Prostate gland (tissue), 2 donors: ENCODE data around the gene DDX19B. TPM values are rescaled to one million over a fixed set of nuclear protein-coding genes. Genes with fewer than 3 reads are reported as not detected.
A peak's percentile ranks its signal among the peaks of the same experiment; 100 is the strongest.

Experiments used
- DNase-seq: peaks from one replicate; pipeline ENCODE4 v3.0.0-alpha.2; 2019; ENCODE audit warnings: low spot score
- H3K27ac ChIP-seq, 2 donors: fragments of 200-600 bp; sonication (generic); 2 replicates each; pipeline ENCODE4 v1.5.1; 2017 to 2019
- H3K27me3 ChIP-seq: fragments of 200-600 bp; sonication (generic); replicated peaks from 2 replicates; pipeline ENCODE4 v1.5.1; 2019; ENCODE audit not compliant: insufficient read depth
- H3K36me3 ChIP-seq, 2 donors: fragments of 200-600 bp; sonication (generic); 1 replicate in 1 of 2; 2 replicates in 1 of 2; pipeline versions ENCODE4 v1.5.1 to v1.8.1; 2017 to 2019
- H3K4me1 ChIP-seq: fragments of 200-600 bp; sonication (generic); replicated peaks from 2 replicates; pipeline ENCODE4 v1.5.1; 2019
- H3K4me3 ChIP-seq, 2 donors: fragments of 200-600 bp; sonication (generic); 2 replicates each; pipeline ENCODE4 v1.5.1; 2017 to 2019
- H3K9me3 ChIP-seq: fragments of 200-600 bp; sonication (generic); 2 replicates; pipeline ENCODE4 v1.5.1; 2017
- POLR2A ChIP-seq: fragments of 450-650 bp; IDR thresholded peaks from one replicate; pipeline ENCODE4 v1.6.1; 2016; ENCODE audit warnings: antibody characterized with exemption, mild to moderate bottlenecking
- POLR2AphosphoS5 ChIP-seq: sonication (generic); formaldehyde crosslinking; IDR thresholded peaks from one replicate; pipeline ENCODE4 v1.6.1; 2017; ENCODE audit warnings: antibody characterized with exemption
- WGBS: methylation state at CpG from one replicate; pipeline ENCODE4 v1.1.5; 2018; 5-methylcytosine and 5-hydroxymethylcytosine counted together
- intact Hi-C: fragments of 100-400 bp; cut with DNase I; formaldehyde crosslinking; loops from one replicate; pipeline ENCODE4 v1.14.2; 2022
- total RNA-seq, 2 donors: library from RNA; depleted of rRNA; stranded (reverse); fragments of >200 nt; gene quantifications; one replicate each; pipeline ENCODE4 v1.1.0, GENCODE V29; 2016
- TF ChIP-seq, protein P1 (sequence below), 4 experiments: fragments of 200-600 bp in 2 of 4; fragments of 450-650 bp in 2 of 4; sonication (generic) in 2 of 4; IDR thresholded peaks; 1 replicate in 3 of 4; 2 replicates in 1 of 4; pipeline ENCODE4 v1.5.1; 2016 to 2019; ENCODE audit warnings: antibody characterized with exemption in 4 of 4, mild to moderate bottlenecking in 2 of 4, moderate library complexity in 2 of 4

DDX19B gene
- total RNA-seq, 2 donors from 2014 or later = 27.4 to 37.0 TPM

DNA sequence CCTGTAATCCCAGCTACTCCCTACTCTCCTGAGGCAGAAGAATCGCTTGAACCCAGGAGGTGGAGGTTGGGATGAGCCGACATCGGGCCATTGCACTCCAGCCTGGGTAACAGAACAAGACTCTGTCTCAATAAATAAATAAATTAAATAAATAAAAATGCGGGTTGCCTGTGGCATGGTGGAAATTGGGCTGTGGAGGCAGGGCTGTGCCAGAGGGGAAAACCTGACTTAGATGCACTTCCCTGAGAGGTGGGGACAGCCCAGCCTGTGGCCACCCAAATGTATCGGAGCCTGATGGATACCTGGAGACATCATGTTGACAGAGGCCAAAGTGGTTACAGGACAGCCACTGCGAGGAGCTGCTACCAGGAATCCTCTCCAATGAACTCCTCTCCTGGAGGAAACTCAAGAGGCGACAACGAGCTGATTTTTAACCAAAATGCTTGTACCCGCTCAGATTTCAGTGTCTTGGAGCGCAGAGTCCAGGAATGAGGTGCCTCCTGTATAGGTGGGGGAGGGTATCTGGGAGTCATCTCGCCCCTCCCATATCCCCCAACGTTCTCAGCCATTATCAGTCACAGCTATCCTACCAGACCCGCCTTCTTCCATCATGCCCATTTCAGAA is 80.0 kb downstream of the DDX19B start:
- no peaks in the 10 kb centered on the region for H3K27me3 ChIP-seq
- H3K4me1 ChIP-seq = no peaks in the 10 kb centered on the region
- 84% methylated on average over 13 of the region's 13 CpGs for WGBS
- no peak for DNase-seq
- intact Hi-C loops = no loop called here
- H3K9me3 ChIP-seq = no peaks in the 10 kb centered on the region
- no peak overlapping the region for H3K4me3 ChIP-seq
- H3K36me3 ChIP-seq = peaks cover 0 to 4% of the 10 kb centered on the region in 2 donors
- no peak for TF ChIP-seq POLR2AphosphoS5
- TF ChIP-seq, protein P1, sequence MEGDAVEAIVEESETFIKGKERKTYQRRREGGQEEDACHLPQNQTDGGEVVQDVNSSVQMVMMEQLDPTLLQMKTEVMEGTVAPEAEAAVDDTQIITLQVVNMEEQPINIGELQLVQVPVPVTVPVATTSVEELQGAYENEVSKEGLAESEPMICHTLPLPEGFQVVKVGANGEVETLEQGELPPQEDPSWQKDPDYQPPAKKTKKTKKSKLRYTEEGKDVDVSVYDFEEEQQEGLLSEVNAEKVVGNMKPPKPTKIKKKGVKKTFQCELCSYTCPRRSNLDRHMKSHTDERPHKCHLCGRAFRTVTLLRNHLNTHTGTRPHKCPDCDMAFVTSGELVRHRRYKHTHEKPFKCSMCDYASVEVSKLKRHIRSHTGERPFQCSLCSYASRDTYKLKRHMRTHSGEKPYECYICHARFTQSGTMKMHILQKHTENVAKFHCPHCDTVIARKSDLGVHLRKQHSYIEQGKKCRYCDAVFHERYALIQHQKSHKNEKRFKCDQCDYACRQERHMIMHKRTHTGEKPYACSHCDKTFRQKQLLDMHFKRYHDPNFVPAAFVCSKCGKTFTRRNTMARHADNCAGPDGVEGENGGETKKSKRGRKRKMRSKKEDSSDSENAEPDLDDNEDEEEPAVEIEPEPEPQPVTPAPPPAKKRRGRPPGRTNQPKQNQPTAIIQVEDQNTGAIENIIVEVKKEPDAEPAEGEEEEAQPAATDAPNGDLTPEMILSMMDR (IDR thresholded peaks at IDR 0.05) = no peak
- TF ChIP-seq POLR2A = no peak
- no peak overlapping the region for H3K27ac ChIP-seq

DNA sequence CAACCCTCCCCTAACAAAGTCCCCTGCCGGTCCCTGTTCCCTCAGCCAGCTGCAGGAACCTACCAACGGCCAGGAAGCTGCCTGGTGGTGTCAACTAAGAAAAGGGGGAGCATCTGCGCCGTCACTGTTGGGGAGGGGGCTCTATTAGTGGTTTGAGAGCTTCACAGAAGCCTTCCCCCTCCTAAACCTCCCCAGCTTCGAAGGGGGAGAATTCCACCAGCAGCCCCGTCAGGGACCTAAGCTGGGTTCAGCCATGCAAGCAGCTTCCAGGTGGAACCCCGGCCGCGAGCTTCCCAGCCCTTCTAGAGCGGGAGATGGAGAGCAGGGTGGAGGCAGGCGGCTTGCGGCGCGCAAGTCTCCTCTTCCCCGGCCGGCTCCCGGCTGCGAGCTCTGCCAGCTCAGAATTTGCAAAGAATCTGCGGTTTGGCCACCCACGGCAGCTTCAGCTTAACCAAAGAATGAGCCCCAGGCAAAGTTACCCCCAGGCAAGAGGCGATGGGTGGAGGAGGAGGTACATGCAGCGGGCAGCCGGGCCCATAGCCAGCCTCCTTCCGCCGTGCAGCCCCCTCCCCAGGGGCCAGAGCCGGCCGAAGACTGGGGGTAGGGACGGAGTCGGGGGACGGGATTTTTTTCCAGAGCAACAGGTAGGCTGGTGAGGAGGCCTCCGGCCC is 81.4 kb downstream of the DDX19B start:
- DNase-seq = peak; percentile 20
- TF ChIP-seq, protein P1 (IDR thresholded peaks at IDR 0.05) = no peak
- TF ChIP-seq POLR2AphosphoS5 = no peak
- no peak for TF ChIP-seq POLR2A
- H3K9me3 ChIP-seq = no peaks in the 10 kb centered on the region
- peak overlapping the region; percentile 61 to 70 for H3K4me3 ChIP-seq
- under 1% methylated on average over 25 of the region's 31 CpGs for WGBS
- intact Hi-C loops = loop anchor here (5.0 kb wide), 3 partner anchors 33 to 77 kb away; partner anchors contain the start of genes DDX19A and ST3GAL2
- H3K27me3 ChIP-seq = no peaks in the 10 kb centered on the region
- peaks cover 0 to 4% of the 10 kb centered on the region in 2 donors for H3K36me3 ChIP-seq
- H3K27ac ChIP-seq = peak overlapping the region; percentile 72 to 79
- no peaks in the 10 kb centered on the region for H3K4me1 ChIP-seq

DNA sequence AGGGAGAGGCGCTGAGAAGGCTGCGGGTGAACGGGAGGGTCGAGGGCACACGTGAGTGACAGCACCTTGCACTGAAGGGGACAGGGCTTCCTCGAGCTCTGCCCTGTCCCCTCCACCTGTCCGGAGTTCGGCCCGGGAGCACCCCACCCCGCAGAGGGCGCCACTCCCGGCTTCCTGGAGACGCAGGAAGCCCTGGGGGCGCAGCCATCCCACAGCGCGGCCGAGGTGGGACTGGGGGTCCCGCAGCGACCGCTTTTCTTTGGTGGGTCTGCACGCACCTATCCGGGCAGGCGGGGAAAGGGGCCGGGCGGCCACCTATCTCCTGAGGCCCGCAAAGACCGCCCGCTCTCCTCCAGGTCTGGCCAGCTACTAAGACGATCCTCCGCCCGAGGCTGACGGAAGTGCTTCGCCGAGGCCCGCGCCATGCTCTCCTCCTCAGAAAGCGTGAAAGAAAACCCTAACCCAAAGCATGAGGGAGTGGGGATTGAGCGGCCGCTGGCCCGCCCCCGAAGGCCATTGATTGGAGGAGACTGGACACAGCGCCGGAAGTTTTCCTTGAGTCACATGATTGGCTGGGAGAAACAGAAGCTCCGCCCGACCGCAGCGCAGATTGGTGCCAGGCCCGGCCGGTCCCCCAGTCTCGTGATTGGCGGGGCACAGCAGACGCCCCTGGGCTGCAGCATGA is 82.1 kb downstream of the DDX19B start:
- Histone ChIP-seq H3K9me3 (no peaks in the 10 kb centered on the region), H3K4me3 (peak overlapping the region; percentile 61 to 70), H3K27me3 (no peaks in the 10 kb centered on the region), H3K4me1 (no peaks in the 10 kb centered on the region), H3K36me3 (no peaks in the 10 kb centered on the region), H3K27ac (peak overlapping the region; percentile 72 to 79)
- TF ChIP-seq POLR2AphosphoS5 (peak; percentile 95), POLR2A (peak; percentile 80)
- TF ChIP-seq, protein P1 (IDR thresholded peaks at IDR 0.05) = peak in 2 of 4 experiments; percentile 13 to 34
- intact Hi-C loops = loop anchor here (5.0 kb wide), 3 partner anchors 34 to 76 kb away; partner anchors contain the start of genes DDX19A and ST3GAL2
- 0% methylated on average over 47 of the region's 52 CpGs for WGBS
- peak; percentile 97 for DNase-seq

DNA sequence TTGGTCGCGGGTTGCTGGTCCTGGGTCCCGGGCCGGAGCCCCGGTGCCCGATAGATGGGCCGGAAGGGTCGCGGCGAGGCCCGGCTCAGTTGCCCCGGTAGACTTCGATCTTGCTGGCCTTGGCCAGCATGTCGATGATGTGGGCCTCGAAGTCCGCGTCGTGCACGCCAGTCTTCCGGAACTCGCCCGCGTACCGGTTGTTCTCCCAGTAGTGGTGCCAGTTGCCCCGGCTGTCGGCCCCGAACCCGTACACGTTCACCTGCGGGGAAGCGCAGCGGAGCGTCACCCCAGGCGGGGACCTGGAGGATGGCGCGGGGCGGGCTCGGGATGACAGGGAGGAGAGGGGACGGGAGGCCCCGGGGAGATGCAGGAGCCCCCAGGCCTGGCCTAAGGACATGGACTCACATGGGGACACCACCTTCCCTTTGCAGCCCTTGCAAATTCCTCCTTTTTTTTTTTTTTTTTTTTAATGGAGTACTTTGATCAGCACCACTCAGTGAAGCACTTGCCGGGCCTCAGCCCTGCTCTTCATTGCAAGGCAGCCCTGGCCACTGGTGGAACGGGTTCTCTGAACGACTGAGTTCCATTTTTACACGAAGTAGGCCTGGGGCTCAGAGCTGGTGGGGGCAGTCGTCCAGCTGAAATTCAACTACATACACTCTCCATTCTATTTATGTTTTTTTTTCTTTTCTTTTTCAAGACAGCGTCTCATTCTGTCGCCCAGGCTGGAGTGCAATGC is 82.8 kb downstream of the DDX19B start:
- no peaks in the 10 kb centered on the region for H3K27me3 ChIP-seq
- TF ChIP-seq POLR2AphosphoS5 = no peak
- no peak for TF ChIP-seq POLR2A
- TF ChIP-seq, protein P1 (IDR thresholded peaks at IDR 0.05) = no peak
- intact Hi-C loops = loop anchor here (5.0 kb wide), 3 partner anchors 34 to 76 kb away; partner anchors contain the start of genes DDX19A and ST3GAL2
- no peaks in the 10 kb centered on the region for H3K9me3 ChIP-seq
- H3K36me3 ChIP-seq = no peaks in the 10 kb centered on the region
- DNase-seq = no peak
- no peaks in the 10 kb centered on the region for H3K4me1 ChIP-seq
- H3K4me3 ChIP-seq = peak overlapping the region; percentile 61 to 70
- peak overlapping the region; percentile 72 to 79 for H3K27ac ChIP-seq
- 15% methylated on average over 47 of the region's 47 CpGs for WGBS
